WTC11 (cell line): ENCODE data around the gene OSBP2.

Source experiments
- ATF1 ChIP-seq: sonication (generic); formaldehyde crosslinking; IDR thresholded peaks from 2 replicates; pipeline ENCODE4 v1.8.1; 2023; ENCODE audit warnings: mild to moderate bottlenecking, moderate library complexity, missing genetic modification reagents
- GABPB1 ChIP-seq: sonication (generic); formaldehyde crosslinking; IDR thresholded peaks from 2 replicates; pipeline ENCODE4 v1.8.1; 2023; ENCODE audit warnings: mild to moderate bottlenecking, missing genetic modification reagents
- IRF2 ChIP-seq: sonication (generic); formaldehyde crosslinking; IDR thresholded peaks from 2 replicates; pipeline ENCODE4 v1.8.0; 2022; ENCODE audit warnings: low read depth, missing genetic modification reagents, borderline replicate concordance
- NFYB ChIP-seq: sonication (generic); formaldehyde crosslinking; conservative IDR thresholded peaks from 2 replicates; pipeline ENCODE4 v1.8.0; 2022; ENCODE audit warnings: low read depth, missing genetic modification reagents
- TP53 ChIP-seq: sonication (generic); formaldehyde crosslinking; IDR thresholded peaks from 2 replicates; pipeline ENCODE4 v1.8.1; 2023; ENCODE audit warnings: mild to moderate bottlenecking, missing genetic modification reagents
- USF2 ChIP-seq: sonication (generic); formaldehyde crosslinking; IDR thresholded peaks from 2 replicates; pipeline ENCODE4 v1.8.1; 2023; ENCODE audit warnings: mild to moderate bottlenecking, missing genetic modification reagents, moderate library complexity
- ZNF263 ChIP-seq: sonication (generic); formaldehyde crosslinking; IDR thresholded peaks from 2 replicates; pipeline ENCODE4 v1.8.1; 2022; ENCODE audit warnings: low read depth, mild to moderate bottlenecking, moderate library complexity, missing genetic modification reagents
- TF ChIP-seq, protein P1 (sequence below): fragments of 200-600 bp; IDR thresholded peaks from 2 replicates; pipeline ENCODE4 v1.8.0; 2022; ENCODE audit warnings: antibody characterized with exemption
- TF ChIP-seq, protein P2 (sequence below): sonication (generic); formaldehyde crosslinking; IDR thresholded peaks from 2 replicates; pipeline ENCODE4 v1.8.0; 2022; ENCODE audit warnings: mild to moderate bottlenecking, missing genetic modification reagents
- TF ChIP-seq, protein P3 (sequence below): fragments of 250-450 bp; sonication (Bioruptor Pico); IDR thresholded peaks from 2 replicates; pipeline ENCODE4 v1.9.0; 2021; ENCODE audit warnings: mild to moderate bottlenecking
- TF ChIP-seq, protein P4 (sequence below): sonication (generic); formaldehyde crosslinking; IDR thresholded peaks from 2 replicates; pipeline ENCODE4 v1.8.1; 2022; ENCODE audit warnings: low read depth, mild to moderate bottlenecking, moderate library complexity, missing genetic modification reagents, borderline replicate concordance

DNA sequence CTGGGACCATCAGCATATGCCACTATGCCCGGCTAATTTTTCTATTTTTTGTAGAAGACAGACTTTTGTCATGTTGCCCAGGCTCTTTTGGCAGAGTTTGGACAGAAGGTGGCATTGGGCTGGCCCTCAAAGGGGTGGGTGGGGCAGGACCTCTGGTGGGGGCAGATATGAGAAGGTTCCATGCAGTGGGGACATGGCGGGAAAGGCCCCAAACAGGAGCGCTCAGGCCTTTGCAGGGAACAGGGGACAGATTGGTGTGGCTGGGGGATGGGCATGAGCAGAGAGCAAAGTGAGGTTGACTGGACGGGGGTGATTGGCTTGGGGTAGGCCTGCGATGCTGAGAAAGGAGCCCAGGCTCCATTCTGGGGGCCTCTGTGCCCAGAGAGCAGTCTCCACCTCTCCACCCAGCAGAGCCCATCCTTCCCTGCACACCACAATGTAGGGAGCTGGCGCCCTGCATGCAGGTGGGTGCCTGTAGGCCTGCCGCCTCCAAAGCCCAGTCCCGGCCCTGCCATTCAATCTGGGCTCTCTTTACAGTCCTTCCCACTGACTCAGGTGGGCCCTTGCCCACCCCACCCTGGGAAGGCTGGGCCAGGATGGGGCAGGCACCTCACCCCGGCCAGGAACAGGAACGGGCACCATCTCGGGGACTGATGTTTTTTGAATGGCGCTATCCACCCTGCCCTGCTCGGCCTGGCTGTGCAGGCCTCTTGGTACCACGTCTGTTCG, 175.2 kb downstream of the OSBP2 start:
- TF ChIP-seq, protein P1, sequence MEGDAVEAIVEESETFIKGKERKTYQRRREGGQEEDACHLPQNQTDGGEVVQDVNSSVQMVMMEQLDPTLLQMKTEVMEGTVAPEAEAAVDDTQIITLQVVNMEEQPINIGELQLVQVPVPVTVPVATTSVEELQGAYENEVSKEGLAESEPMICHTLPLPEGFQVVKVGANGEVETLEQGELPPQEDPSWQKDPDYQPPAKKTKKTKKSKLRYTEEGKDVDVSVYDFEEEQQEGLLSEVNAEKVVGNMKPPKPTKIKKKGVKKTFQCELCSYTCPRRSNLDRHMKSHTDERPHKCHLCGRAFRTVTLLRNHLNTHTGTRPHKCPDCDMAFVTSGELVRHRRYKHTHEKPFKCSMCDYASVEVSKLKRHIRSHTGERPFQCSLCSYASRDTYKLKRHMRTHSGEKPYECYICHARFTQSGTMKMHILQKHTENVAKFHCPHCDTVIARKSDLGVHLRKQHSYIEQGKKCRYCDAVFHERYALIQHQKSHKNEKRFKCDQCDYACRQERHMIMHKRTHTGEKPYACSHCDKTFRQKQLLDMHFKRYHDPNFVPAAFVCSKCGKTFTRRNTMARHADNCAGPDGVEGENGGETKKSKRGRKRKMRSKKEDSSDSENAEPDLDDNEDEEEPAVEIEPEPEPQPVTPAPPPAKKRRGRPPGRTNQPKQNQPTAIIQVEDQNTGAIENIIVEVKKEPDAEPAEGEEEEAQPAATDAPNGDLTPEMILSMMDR = no peak
- TF ChIP-seq, protein P2, sequence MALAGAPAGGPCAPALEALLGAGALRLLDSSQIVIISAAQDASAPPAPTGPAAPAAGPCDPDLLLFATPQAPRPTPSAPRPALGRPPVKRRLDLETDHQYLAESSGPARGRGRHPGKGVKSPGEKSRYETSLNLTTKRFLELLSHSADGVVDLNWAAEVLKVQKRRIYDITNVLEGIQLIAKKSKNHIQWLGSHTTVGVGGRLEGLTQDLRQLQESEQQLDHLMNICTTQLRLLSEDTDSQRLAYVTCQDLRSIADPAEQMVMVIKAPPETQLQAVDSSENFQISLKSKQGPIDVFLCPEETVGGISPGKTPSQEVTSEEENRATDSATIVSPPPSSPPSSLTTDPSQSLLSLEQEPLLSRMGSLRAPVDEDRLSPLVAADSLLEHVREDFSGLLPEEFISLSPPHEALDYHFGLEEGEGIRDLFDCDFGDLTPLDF (CRISPR knock-in tag) = no peak
- TF ChIP-seq ZNF263 (no peak), IRF2 (CRISPR knock-in tag) (no peak), USF2 (no peak), GABPB1 (CRISPR knock-in tag) (no peak), NFYB (CRISPR knock-in tag) (no peak), ATF1 (CRISPR knock-in tag) (no peak), TP53 (CRISPR knock-in tag) (no peak)
- TF ChIP-seq, protein P3, sequence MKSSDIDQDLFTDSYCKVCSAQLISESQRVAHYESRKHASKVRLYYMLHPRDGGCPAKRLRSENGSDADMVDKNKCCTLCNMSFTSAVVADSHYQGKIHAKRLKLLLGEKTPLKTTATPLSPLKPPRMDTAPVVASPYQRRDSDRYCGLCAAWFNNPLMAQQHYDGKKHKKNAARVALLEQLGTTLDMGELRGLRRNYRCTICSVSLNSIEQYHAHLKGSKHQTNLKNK (CRISPR knock-in tag) = no peak
- TF ChIP-seq, protein P4, sequence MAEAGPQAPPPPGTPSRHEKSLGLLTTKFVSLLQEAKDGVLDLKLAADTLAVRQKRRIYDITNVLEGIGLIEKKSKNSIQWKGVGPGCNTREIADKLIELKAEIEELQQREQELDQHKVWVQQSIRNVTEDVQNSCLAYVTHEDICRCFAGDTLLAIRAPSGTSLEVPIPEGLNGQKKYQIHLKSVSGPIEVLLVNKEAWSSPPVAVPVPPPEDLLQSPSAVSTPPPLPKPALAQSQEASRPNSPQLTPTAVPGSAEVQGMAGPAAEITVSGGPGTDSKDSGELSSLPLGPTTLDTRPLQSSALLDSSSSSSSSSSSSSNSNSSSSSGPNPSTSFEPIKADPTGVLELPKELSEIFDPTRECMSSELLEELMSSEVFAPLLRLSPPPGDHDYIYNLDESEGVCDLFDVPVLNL = no peak
